Femur (tissue), 1 donor: ENCODE measurements around the gene OR52E5.

ENCODE experiments used
- DNase-seq: peaks from one replicate; pipeline ENCODE4 v3.0.0-alpha.2; 2017

OR52E5 gene

GRCh38 chr11:5937868-5938602 lies 45.0 kb downstream of the OR52E5 start:
- DNase-seq: no peak

GRCh38 chr11:5938603-5938965 lies 45.6 kb downstream of the OR52E5 start:
- no peak for DNase-seq

- no peak for DNase-seq
These were observed 47.7 kb downstream of the OR52E5 start for GRCh38 chr11:5940748-5941147.

- DNase-seq: no peak
These were observed 48.9 kb downstream of the OR52E5 start, which contains the start of gene OR56A3 for GRCh38 chr11:5941951-5942350. Gene OR56A3, plus strand, starts transcription at chr11:5942251. Its CDS starts 5,096 bp downstream, at chr11:5947347.
